Neural cell (in vitro differentiated cells): Measurements from ENCODE around the gene FAM229A. TPM values are rescaled to one million over a fixed set of nuclear protein-coding genes. Genes with fewer than 3 reads are reported as not detected.

Source experiments
- H2AFZ ChIP-seq: fragments of 200-600, 300-800 bp; sonication (generic), shearing (Covaris generic); 2 replicates; pipeline ENCODE4 v1.6.0; 2014; ENCODE audit warnings: low read depth, mild to moderate bottlenecking, antibody characterized with exemption, low read length, moderate library complexity
- H3F3A ChIP-seq: fragments of 200-600 bp; shearing (Covaris generic); 2 replicates; pipeline ENCODE4 v1.6.1; 2016; ENCODE audit warnings: mild to moderate bottlenecking, moderate library complexity, mixed read lengths, antibody characterized with exemption, low read length; ENCODE audit not compliant: insufficient read depth, poor library complexity, severe bottlenecking
- H3K27ac ChIP-seq: fragments of 200-600, 300-800 bp; sonication (generic), shearing (Covaris generic); 2 replicates; pipeline ENCODE4 v1.5.1; 2014; ENCODE audit warnings: mild to moderate bottlenecking, low read length, moderate library complexity
- H3K27me3 ChIP-seq: fragments of 300-800, 200-600 bp; sonication (generic), shearing (Covaris generic); 2 replicates; pipeline ENCODE4 v1.6.0; 2014; ENCODE audit warnings: mild to moderate bottlenecking, low read depth, low read length, moderate library complexity; ENCODE audit not compliant: insufficient read depth
- H3K36me3 ChIP-seq: fragments of 300-800, 200-600 bp; sonication (generic), shearing (Covaris generic); 2 replicates; pipeline ENCODE4 v1.5.1; 2014; ENCODE audit warnings: mild to moderate bottlenecking, antibody characterized with exemption, low read length, moderate library complexity; ENCODE audit not compliant: insufficient read depth
- H3K4me2 ChIP-seq: fragments of 300-800, 200-600 bp; sonication (generic), shearing (Covaris generic); 2 replicates; pipeline ENCODE4 v1.6.0; 2014; ENCODE audit warnings: mild to moderate bottlenecking, low read length
- H3K4me3 ChIP-seq: fragments of 300-800, 200-600 bp; sonication (generic), shearing (Covaris generic); 2 replicates; pipeline ENCODE4 v1.5.1; 2014; ENCODE audit warnings: mild to moderate bottlenecking, low read length, moderate library complexity
- H3K79me2 ChIP-seq: fragments of 200-600 bp; shearing (Covaris generic); replicated peaks from 2 replicates; pipeline ENCODE4 v1.6.0; 2014; ENCODE audit warnings: mild to moderate bottlenecking, low read length, moderate library complexity; ENCODE audit not compliant: insufficient read depth
- H3K9ac ChIP-seq: fragments of 300-800, 200-600 bp; sonication (generic), shearing (Covaris generic); 2 replicates; pipeline ENCODE4 v1.6.1; 2016; ENCODE audit warnings: mild to moderate bottlenecking, low read length, mixed read lengths
- H3K9me2 ChIP-seq: fragments of 200-600 bp; shearing (Covaris generic); 2 replicates; pipeline ENCODE4 v1.6.1; 2016; ENCODE audit warnings: mild to moderate bottlenecking, low read length, mixed read lengths; ENCODE audit not compliant: insufficient read depth
- H3K9me3 ChIP-seq: fragments of 200-600, 300-800 bp; sonication (generic), shearing (Covaris generic); 2 replicates; pipeline ENCODE4 v1.6.1; 2016; ENCODE audit warnings: mild to moderate bottlenecking, mixed run types, low read length, moderate library complexity, mixed read lengths
- H4K20me1 ChIP-seq: fragments of 200-600 bp; shearing (Covaris generic); 2 replicates; pipeline ENCODE4 v1.6.1; 2016; ENCODE audit warnings: mild to moderate bottlenecking, mixed run types; ENCODE audit not compliant: insufficient read depth
- CTCF ChIP-seq: fragments of 450-650 bp; IDR thresholded peaks from 2 replicates; pipeline ENCODE4 v1.5.1; 2014; ENCODE audit warnings: antibody characterized with exemption, mild to moderate bottlenecking, moderate library complexity; ENCODE audit not compliant: poor library complexity, severe bottlenecking
- EP300 ChIP-seq: fragments of 450-650 bp; conservative IDR thresholded peaks from 2 replicates; pipeline ENCODE4 v1.6.1; 2014; ENCODE audit warnings: antibody characterized with exemption, mild to moderate bottlenecking, moderate library complexity; ENCODE audit not compliant: poor library complexity, severe bottlenecking
- EZH2 ChIP-seq: fragments of 200-600, 300-800 bp; shearing (Covaris generic), sonication (generic); IDR thresholded peaks from 2 replicates; pipeline ENCODE4 v1.6.1; 2014; ENCODE audit warnings: antibody characterized with exemption, low read length, borderline replicate concordance, mild to moderate bottlenecking; ENCODE audit not compliant: insufficient read depth, poor library complexity, severe bottlenecking
- MXI1 ChIP-seq: fragments of 450-650 bp; conservative IDR thresholded peaks from 2 replicates; pipeline ENCODE4 v1.6.1; 2014; ENCODE audit warnings: antibody characterized with exemption, mild to moderate bottlenecking; ENCODE audit not compliant: poor library complexity, severe bottlenecking
- POLR2AphosphoS5 ChIP-seq: IDR thresholded peaks from 2 replicates; pipeline ENCODE4 v1.6.1; 2012
- RAD21 ChIP-seq: fragments of 450-650 bp; conservative IDR thresholded peaks from 2 replicates; pipeline ENCODE4 v1.6.1; 2014; ENCODE audit warnings: antibody characterized with exemption, mild to moderate bottlenecking, moderate library complexity
- REST ChIP-seq: IDR thresholded peaks from 2 replicates; pipeline ENCODE4 v1.6.1; 2012; ENCODE audit warnings: borderline replicate concordance
- SMC3 ChIP-seq: fragments of 450-650 bp; conservative IDR thresholded peaks from 2 replicates; pipeline ENCODE4 v1.6.1; 2014; ENCODE audit warnings: antibody characterized with exemption, mild to moderate bottlenecking, moderate library complexity; ENCODE audit not compliant: poor library complexity
- TAF1 ChIP-seq: IDR thresholded peaks from 2 replicates; pipeline ENCODE4 v1.6.1; 2012; ENCODE audit warnings: low read depth
- polyA plus RNA-seq: library from polyadenylated mRNA; depleted of rRNA; stranded (reverse); fragments of >200 nt; gene quantifications from 2 replicates; pipeline ENCODE4 v1.2.3, GENCODE V29; 2014

The FAM229A gene
- polyA plus RNA-seq, 1 donor from 2014 or later: 6.1 TPM

GRCh38 chr1:32329931-32330466 is 32.3 kb downstream of the FAM229A start:
- peaks cover 21% of the 10 kb centered on the region for H4K20me1 ChIP-seq

GRCh38 chr1:32327204-32327603 is 35.1 kb downstream of the FAM229A start:
- Histone ChIP-seq H3K79me2 (no peaks in the 10 kb centered on the region), H3K9me2 (no peaks in the 10 kb centered on the region), H2AFZ (no peak overlapping the region), H3K4me3 (no peak overlapping the region), H3K9me3 (no peaks in the 10 kb centered on the region), H3K27ac (no peak overlapping the region), H3K9ac (no peak overlapping the region), H4K20me1 (no peaks in the 10 kb centered on the region), H3F3A (no peaks in the 10 kb centered on the region), H3K27me3 (no peaks in the 10 kb centered on the region), H3K4me2 (no peak overlapping the region), H3K36me3 (no peaks in the 10 kb centered on the region)
- TF ChIP-seq CTCF (no peak), MXI1 (no peak), POLR2AphosphoS5 (no peak), EZH2 (no peak), REST (no peak), SMC3 (no peak)

More at GRCh38 chr1:32329931-32330466, 32.3 kb downstream of the FAM229A start:
- Histone ChIP-seq H3K36me3 (peaks cover 6% of the 10 kb centered on the region), H3F3A (no peaks in the 10 kb centered on the region), H3K9me2 (no peaks in the 10 kb centered on the region), H3K9ac (no peak overlapping the region), H3K27ac (no peak overlapping the region), H3K79me2 (peaks cover 23% of the 10 kb centered on the region), H3K4me2 (no peak overlapping the region), H2AFZ (no peak overlapping the region), H3K27me3 (no peaks in the 10 kb centered on the region), H3K9me3 (no peaks in the 10 kb centered on the region), H3K4me3 (no peak overlapping the region)
- TF ChIP-seq CTCF: no peak
- TF ChIP-seq MXI1: no peak
- no peak for TF ChIP-seq SMC3
- TF ChIP-seq EZH2: no peak
- TF ChIP-seq REST: no peak
- TF ChIP-seq POLR2AphosphoS5: no peak
- no peak for TF ChIP-seq EP300
- no peak for TF ChIP-seq TAF1
- no peak for TF ChIP-seq RAD21
